Testis (tissue), 3 donors: ENCODE measurements around the gene SLIT3. TPM values are rescaled to one million over a fixed set of nuclear protein-coding genes. Genes with fewer than 3 reads are reported as not detected.

Experiments used
- DNase-seq: peaks from one replicate; pipeline ENCODE4 v3.0.0-alpha.2; 2019
- H3K27ac ChIP-seq, 2 donors: fragments of 200-600 bp; sonication (generic); one replicate each; pipeline ENCODE4 v1.5.1; 2019
- H3K27me3 ChIP-seq: fragments of 200-600 bp; sonication (generic); one replicate; pipeline ENCODE4 v1.5.1; 2019
- H3K36me3 ChIP-seq: fragments of 200-600 bp; sonication (generic); one replicate; pipeline ENCODE4 v1.5.1; 2017; ENCODE audit warnings: low read depth; ENCODE audit errors: missing control alignments
- H3K4me1 ChIP-seq: fragments of 200-600 bp; sonication (generic); one replicate; pipeline ENCODE4 v1.5.1; 2019
- H3K4me3 ChIP-seq, 2 donors: fragments of 200-600 bp; sonication (generic); one replicate each; pipeline ENCODE4 v1.5.1; 2017 to 2019
- H3K9me3 ChIP-seq: fragments of 200-600 bp; sonication (generic); one replicate; pipeline ENCODE4 v1.5.1; 2017
- POLR2A ChIP-seq: fragments of 450-650 bp; IDR thresholded peaks from one replicate; pipeline ENCODE4 v1.6.1; 2017; ENCODE audit warnings: antibody characterized with exemption, mild to moderate bottlenecking, moderate library complexity
- WGBS, 2 donors: methylation state at CpG; one replicate each; pipeline ENCODE4 v1.1.5; 2018; 5-methylcytosine and 5-hydroxymethylcytosine counted together
- intact Hi-C: fragments of 100-400 bp; cut with DNase I; formaldehyde crosslinking; loops from one replicate; pipeline ENCODE4 v1.15.1; 2023; ENCODE audit warnings: low total_unique reads
- polyA plus RNA-seq: library from polyadenylated mRNA; stranded (reverse); fragments of 350-450 nt; fragmentation: Illumina TruSeq; extraction: RNeasy Lipid Tissue Mini Kit (QIAGEN cat#74804); gene quantifications from one replicate; pipeline ENCODE4 v1.2.3, GENCODE V29; 2014; ENCODE audit warnings: low read depth, low replicate concordance; ENCODE audit not compliant: insufficient read depth
- total RNA-seq, 2 donors: library from RNA; depleted of rRNA; stranded (reverse); fragments of >200 nt; gene quantifications; one replicate each; pipeline ENCODE4 v1.2.3, GENCODE V29; 2016
- TF ChIP-seq, protein P1 (sequence below), 3 experiments: fragments of 450-650 bp in 2 of 3; fragments of 200-600 bp in 1 of 3; sonication (generic) in 1 of 3; IDR thresholded peaks; one replicate each; pipeline ENCODE4 v1.5.1; 2016 to 2019; ENCODE audit warnings: antibody characterized with exemption in 3 of 3, mild to moderate bottlenecking in 2 of 3, moderate library complexity in 1 of 3

SLIT3 gene
- total and polyA plus RNA-seq, 3 donors from 2014 or later: 4.8 to 23.2 (median 7.8) TPM

DNA sequence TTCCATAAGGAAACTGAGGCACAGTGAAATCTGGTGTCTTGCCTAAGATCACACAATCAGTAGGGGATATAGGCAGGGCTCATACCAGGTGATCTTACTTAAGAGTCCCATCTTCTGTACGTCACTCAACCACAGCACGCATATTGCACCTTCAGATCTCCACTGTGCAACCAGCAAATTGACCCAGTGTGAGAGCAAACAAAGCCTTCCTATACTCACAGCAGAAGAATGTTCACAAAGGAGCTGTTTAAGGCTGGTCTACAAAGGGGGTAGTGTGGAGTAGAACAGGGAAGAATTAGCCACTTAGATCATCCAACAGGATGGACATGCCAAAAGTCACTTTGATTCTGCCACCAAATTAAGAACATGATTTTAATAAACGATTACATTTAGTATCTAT, 305.9 kb downstream of the SLIT3 start:
- Histone ChIP-seq H3K9me3 (no peaks in the 10 kb centered on the region), H3K4me1 (no peaks in the 10 kb centered on the region), H3K27ac (no peak overlapping the region), H3K36me3 (no peaks in the 10 kb centered on the region), H3K27me3 (no peaks in the 10 kb centered on the region), H3K4me3 (no peak overlapping the region)
- intact Hi-C loops: no loop called here
- TF ChIP-seq, protein P1, sequence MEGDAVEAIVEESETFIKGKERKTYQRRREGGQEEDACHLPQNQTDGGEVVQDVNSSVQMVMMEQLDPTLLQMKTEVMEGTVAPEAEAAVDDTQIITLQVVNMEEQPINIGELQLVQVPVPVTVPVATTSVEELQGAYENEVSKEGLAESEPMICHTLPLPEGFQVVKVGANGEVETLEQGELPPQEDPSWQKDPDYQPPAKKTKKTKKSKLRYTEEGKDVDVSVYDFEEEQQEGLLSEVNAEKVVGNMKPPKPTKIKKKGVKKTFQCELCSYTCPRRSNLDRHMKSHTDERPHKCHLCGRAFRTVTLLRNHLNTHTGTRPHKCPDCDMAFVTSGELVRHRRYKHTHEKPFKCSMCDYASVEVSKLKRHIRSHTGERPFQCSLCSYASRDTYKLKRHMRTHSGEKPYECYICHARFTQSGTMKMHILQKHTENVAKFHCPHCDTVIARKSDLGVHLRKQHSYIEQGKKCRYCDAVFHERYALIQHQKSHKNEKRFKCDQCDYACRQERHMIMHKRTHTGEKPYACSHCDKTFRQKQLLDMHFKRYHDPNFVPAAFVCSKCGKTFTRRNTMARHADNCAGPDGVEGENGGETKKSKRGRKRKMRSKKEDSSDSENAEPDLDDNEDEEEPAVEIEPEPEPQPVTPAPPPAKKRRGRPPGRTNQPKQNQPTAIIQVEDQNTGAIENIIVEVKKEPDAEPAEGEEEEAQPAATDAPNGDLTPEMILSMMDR (IDR thresholded peaks at IDR 0.05): no peak
- TF ChIP-seq POLR2A: no peak
- 90 to 92% methylated on average over 3 of the region's 3 CpGs for WGBS, 2 donors
- DNase-seq: no peak

DNA sequence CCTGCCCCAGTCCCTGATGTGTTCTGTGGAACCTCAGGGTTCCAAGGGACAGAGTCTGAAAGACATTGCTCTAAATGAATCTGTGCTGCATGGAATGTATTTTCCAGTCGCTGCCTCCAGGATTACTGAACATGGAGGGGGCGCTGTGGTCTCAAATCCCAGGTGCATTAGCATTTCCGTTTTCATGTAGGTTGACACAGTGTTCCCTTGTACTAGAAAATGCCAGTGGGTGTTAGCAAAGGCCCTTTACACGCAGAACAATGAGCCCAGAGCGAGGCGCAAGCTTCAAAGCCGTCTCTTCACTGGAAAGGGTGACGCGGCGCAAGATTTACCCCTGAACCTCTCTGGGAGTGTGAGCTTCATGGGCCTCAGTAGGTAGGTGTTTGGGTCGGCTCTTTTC, 308.3 kb downstream of the SLIT3 start:
- 82 to 85% methylated on average over 11 of the region's 11 CpGs for WGBS, 2 donors
- intact Hi-C loops: no loop called here
- H3K27me3 ChIP-seq: no peaks in the 10 kb centered on the region
- TF ChIP-seq POLR2A: no peak
- TF ChIP-seq, protein P1 (IDR thresholded peaks at IDR 0.05): no peak
- no peaks in the 10 kb centered on the region for H3K36me3 ChIP-seq
- no peaks in the 10 kb centered on the region for H3K4me1 ChIP-seq
- H3K9me3 ChIP-seq: no peaks in the 10 kb centered on the region
- H3K27ac ChIP-seq: no peak overlapping the region
- no peak overlapping the region for H3K4me3 ChIP-seq
- no peak for DNase-seq

DNA sequence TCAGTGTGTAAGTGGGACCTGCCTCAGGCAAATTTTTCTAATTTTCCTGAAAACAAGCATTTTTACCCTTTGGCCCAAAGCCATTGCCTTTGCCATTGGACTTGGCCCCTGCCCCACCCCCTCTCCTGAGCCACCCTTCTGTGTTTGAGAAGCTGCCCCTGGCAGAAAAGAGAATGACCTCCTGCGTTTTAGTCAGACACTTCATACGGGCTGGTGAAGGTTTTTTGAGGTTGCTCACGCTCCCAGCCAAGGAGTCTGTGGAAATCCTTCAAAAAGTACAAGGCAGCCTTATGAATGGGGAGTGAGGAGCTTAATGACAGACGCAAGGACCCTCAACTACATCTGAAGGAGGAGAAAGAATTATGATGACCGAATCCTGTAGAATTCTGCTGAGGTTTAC, 308.9 kb downstream of the SLIT3 start:
- intact Hi-C loops: no loop called here
- H3K9me3 ChIP-seq: no peaks in the 10 kb centered on the region
- no peaks in the 10 kb centered on the region for H3K27me3 ChIP-seq
- no peak overlapping the region for H3K27ac ChIP-seq
- no peaks in the 10 kb centered on the region for H3K4me1 ChIP-seq
- no peaks in the 10 kb centered on the region for H3K36me3 ChIP-seq
- no peak for DNase-seq
- TF ChIP-seq, protein P1 (IDR thresholded peaks at IDR 0.05): no peak
- no peak for TF ChIP-seq POLR2A
- WGBS, 2 donors: 82 to 86% methylated on average over 5 of the region's 5 CpGs
- no peak overlapping the region for H3K4me3 ChIP-seq

DNA sequence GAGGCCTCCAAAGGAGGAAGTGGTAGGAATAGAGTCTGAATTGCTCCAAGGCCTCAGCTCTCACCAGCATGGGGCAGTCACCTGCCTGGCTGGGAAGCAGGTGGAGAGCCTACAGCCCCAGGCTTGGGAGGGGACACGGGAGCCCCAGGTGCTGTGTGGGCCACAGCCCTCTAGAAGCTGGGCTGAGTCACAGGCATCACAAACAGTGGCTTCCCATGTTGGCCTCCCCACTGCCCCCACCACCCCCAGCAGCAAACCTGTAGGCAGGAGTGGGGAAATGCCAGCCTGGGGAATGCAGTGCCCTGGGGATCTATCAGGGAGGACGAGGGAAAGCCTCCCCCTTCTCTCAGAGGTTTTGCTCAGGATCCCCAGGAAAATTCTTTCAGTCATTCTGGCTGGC, 309.6 kb downstream of the SLIT3 start:
- Histone ChIP-seq H3K27ac (no peak overlapping the region), H3K27me3 (no peaks in the 10 kb centered on the region), H3K36me3 (no peaks in the 10 kb centered on the region), H3K4me3 (no peak overlapping the region), H3K9me3 (no peaks in the 10 kb centered on the region), H3K4me1 (no peaks in the 10 kb centered on the region)
- no peak for TF ChIP-seq POLR2A
- TF ChIP-seq, protein P1 (IDR thresholded peaks at IDR 0.05): no peak
- WGBS, 2 donors: 69 to 88% methylated on average over 2 of the region's 2 CpGs
- intact Hi-C loops: no loop called here
- no peak for DNase-seq

DNA sequence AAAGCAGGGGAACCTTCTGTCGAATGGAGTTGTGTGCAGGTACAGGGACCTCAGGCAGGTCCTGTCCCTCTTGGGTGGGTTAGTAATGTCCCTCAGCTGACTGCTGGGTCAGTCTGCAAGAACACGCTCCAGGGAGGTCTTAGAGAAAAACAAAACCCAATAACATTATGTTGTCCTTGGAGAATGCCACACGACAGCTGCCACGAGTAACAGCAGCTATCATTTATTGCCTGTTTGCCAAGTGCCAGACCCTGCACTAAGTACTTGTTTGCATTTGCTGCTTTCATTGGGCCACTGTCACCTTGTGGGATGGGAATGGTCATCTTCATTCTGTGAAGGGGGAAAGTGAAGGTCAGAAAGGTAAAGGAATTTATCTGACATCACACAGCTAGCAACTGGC, 310.3 kb downstream of the SLIT3 start:
- H3K4me1 ChIP-seq: no peaks in the 10 kb centered on the region
- H3K4me3 ChIP-seq: no peak overlapping the region
- TF ChIP-seq, protein P1 (IDR thresholded peaks at IDR 0.05): no peak
- no peak for TF ChIP-seq POLR2A
- H3K27me3 ChIP-seq: no peaks in the 10 kb centered on the region
- H3K27ac ChIP-seq: no peak overlapping the region
- 65 to 82% methylated on average over 4 of the region's 4 CpGs for WGBS, 2 donors
- no peaks in the 10 kb centered on the region for H3K9me3 ChIP-seq
- intact Hi-C loops: no loop called here
- DNase-seq: no peak
- no peaks in the 10 kb centered on the region for H3K36me3 ChIP-seq
